GM04503 (cell line): ENCODE data around the gene DOP1A.
"Not testable (repeated sequence)": the region's sequence is repeated elsewhere in the genome, so short reads cannot be mapped to it uniquely, and the experiment has no call there.

ENCODE experiments used
- DNase-seq: peaks from one replicate; pipeline ENCODE4 v3.0.0-alpha.2; 2012; ENCODE audit warnings: low read depth

The DOP1A gene

GRCh38 chr6:83151114-83151513 lies 83.6 kb downstream of the DOP1A start:
- DNase-seq, result no peak

- no peak for DNase-seq
Measured at GRCh38 chr6:83152913-83153312, 85.4 kb downstream of the DOP1A start.

GRCh38 chr6:83153883-83154521 lies 86.5 kb downstream of the DOP1A start:
- no peak for DNase-seq

- DNase-seq, result no peak
Measured at GRCh38 chr6:83155794-83156193, 88.3 kb downstream of the DOP1A start.

- DNase-seq, result no peak
Measured at GRCh38 chr6:83160167-83160566, 92.7 kb downstream of the DOP1A start.

GRCh38 chr6:83167726-83168278 lies 100.3 kb downstream of the DOP1A start:
- DNase-seq, result no peak

GRCh38 chr6:83168556-83168955 lies 101.1 kb downstream of the DOP1A start:
- DNase-seq, result no peak

GRCh38 chr6:83169106-83169505 lies 101.6 kb downstream of the DOP1A start:
- DNase-seq, result no peak

GRCh38 chr6:83169511-83169910 lies 102.0 kb downstream of the DOP1A start:
- DNase-seq, result no peak

- no peak for DNase-seq
Measured at GRCh38 chr6:83176246-83176645, 108.8 kb downstream of the DOP1A start.

- DNase-seq, result no peak
Measured at GRCh38 chr6:83180426-83180950, 113.0 kb downstream of the DOP1A start.

- DNase-seq, result no peak
Measured at GRCh38 chr6:83182114-83182513, 114.6 kb downstream of the DOP1A start.

- peak; percentile 89 for DNase-seq
Measured at GRCh38 chr6:83183082-83183828, 115.8 kb downstream of the DOP1A start.

GRCh38 chr6:83185096-83185495 lies 117.6 kb downstream of the DOP1A start:
- no peak for DNase-seq

GRCh38 chr6:83188501-83188900 lies 121.0 kb downstream of the DOP1A start:
- no peak for DNase-seq

- DNase-seq, result no peak
Measured at GRCh38 chr6:83190626-83191025, 123.2 kb downstream of the DOP1A start.

- DNase-seq, result not testable (repeated sequence)
Measured at GRCh38 chr6:83191974-83192373, 124.5 kb downstream of the DOP1A start.

- no peak for DNase-seq
Measured at GRCh38 chr6:83192456-83192855, 125.0 kb downstream of the DOP1A start.

- no peak for DNase-seq
Measured at GRCh38 chr6:83192871-83193746, 125.6 kb downstream of the DOP1A start, which contains the start of the genes PGM3 and RWDD2A. TSS of gene PGM3 (minus strand) at chr6:83193265. CDS start at chr6:83191012, 2,253 bp downstream. TSS of gene RWDD2A (plus strand) at chr6:83193357. CDS start at chr6:83194452, 1,095 bp downstream.

GRCh38 chr6:83193747-83194566 lies 126.5 kb downstream of the DOP1A start:
- DNase-seq, result no peak
